H9 (cell line): ENCODE results near the gene HYAL4. TPM values are rescaled to one million over a fixed set of nuclear protein-coding genes. Genes with fewer than 3 reads are reported as not detected.

Experiments used
- DNase-seq: peaks from one replicate; pipeline ENCODE4 v3.0.0-alpha.2; 2017
- H2AFZ ChIP-seq: one replicate; pipeline ENCODE4 v1.6.1; 2013; ENCODE audit warnings: mild to moderate bottlenecking, low read length, control low read depth, moderate library complexity
- H2AK5ac ChIP-seq: 2 replicates; pipeline ENCODE4 v1.6.1; 2013; ENCODE audit warnings: low read length, control low read depth, mixed read lengths; ENCODE audit not compliant: insufficient read length
- H2BK120ac ChIP-seq: one replicate; pipeline ENCODE4 v1.6.1; 2013; ENCODE audit warnings: low read depth, mild to moderate bottlenecking, low read length, control low read depth, inconsistent platforms; ENCODE audit not compliant: poor library complexity, severe bottlenecking
- H2BK12ac ChIP-seq: 2 replicates; pipeline ENCODE4 v1.6.1; 2013; ENCODE audit warnings: low read length, control low read depth, mixed read lengths, low read depth; ENCODE audit not compliant: insufficient read length
- H2BK15ac ChIP-seq: 2 replicates; pipeline ENCODE4 v1.6.1; 2013; ENCODE audit warnings: low read depth, low read length, control low read depth
- H2BK20ac ChIP-seq: one replicate; pipeline ENCODE4 v1.6.1; 2013; ENCODE audit warnings: low read depth, mild to moderate bottlenecking, low read length, control low read depth, inconsistent platforms; ENCODE audit not compliant: poor library complexity, severe bottlenecking
- H2BK5ac ChIP-seq: 2 replicates; pipeline ENCODE4 v1.6.1; 2013; ENCODE audit warnings: low read length, control low read depth, mixed read lengths; ENCODE audit not compliant: insufficient read length
- H3K14ac ChIP-seq: 2 replicates; pipeline ENCODE4 v1.6.1; 2013; ENCODE audit warnings: low read length, control low read depth; ENCODE audit not compliant: insufficient read depth
- H3K18ac ChIP-seq: 2 replicates; pipeline ENCODE4 v1.6.1; 2013; ENCODE audit warnings: low read depth, mild to moderate bottlenecking, mixed read lengths, low read length, control low read depth; ENCODE audit not compliant: insufficient read length
- H3K23ac ChIP-seq: 2 replicates; pipeline ENCODE4 v1.6.1; 2013; ENCODE audit warnings: low read length, control low read depth, mixed read lengths, low read depth; ENCODE audit not compliant: insufficient read length
- H3K23me2 ChIP-seq: 2 replicates; pipeline ENCODE4 v1.6.1; 2013; ENCODE audit warnings: low read depth, mild to moderate bottlenecking, mixed read lengths, low read length, control low read depth; ENCODE audit not compliant: insufficient read length, poor library complexity, severe bottlenecking
- H3K27ac ChIP-seq: 2 replicates; pipeline ENCODE4 v1.5.1; 2013; ENCODE audit warnings: low read length, control low read depth, mixed read lengths, low read depth; ENCODE audit not compliant: insufficient read length
- H3K27me3 ChIP-seq: 2 replicates; pipeline ENCODE4 v1.6.1; 2013; ENCODE audit warnings: low read length, control low read depth, inconsistent platforms; ENCODE audit not compliant: insufficient read depth
- H3K4ac ChIP-seq: 2 replicates; pipeline ENCODE4 v1.6.1; 2013; ENCODE audit warnings: low read depth, mild to moderate bottlenecking, control low read depth, inconsistent platforms, low read length, moderate library complexity
- H3K4me1 ChIP-seq: 2 replicates; pipeline ENCODE4 v1.6.1; 2013; ENCODE audit warnings: low read length, control low read depth, inconsistent platforms; ENCODE audit not compliant: insufficient read depth
- H3K4me2 ChIP-seq: 2 replicates; pipeline ENCODE4 v1.6.1; 2013; ENCODE audit warnings: low read length, control low read depth, mixed read lengths; ENCODE audit not compliant: insufficient read length, insufficient read depth
- H3K56ac ChIP-seq: 2 replicates; pipeline ENCODE4 v1.6.1; 2013; ENCODE audit warnings: low read depth, mild to moderate bottlenecking, mixed read lengths, low read length, control low read depth; ENCODE audit not compliant: insufficient read length
- H3K79me1 ChIP-seq: 2 replicates; pipeline ENCODE4 v1.6.1; 2013; ENCODE audit warnings: low read depth, mild to moderate bottlenecking, moderate library complexity, low read length, control low read depth, inconsistent platforms; ENCODE audit not compliant: insufficient read depth, poor library complexity, severe bottlenecking
- H3K79me2 ChIP-seq: 2 replicates; pipeline ENCODE4 v1.6.1; 2013; ENCODE audit warnings: low read length, control low read depth, inconsistent platforms; ENCODE audit not compliant: insufficient read depth
- H3K9ac ChIP-seq: 2 replicates; pipeline ENCODE4 v1.6.1; 2013; ENCODE audit warnings: low read length, control low read depth, mixed read lengths; ENCODE audit not compliant: insufficient read length; ENCODE audit errors: extremely low read depth
- H3K9me3 ChIP-seq: one replicate; pipeline ENCODE4 v1.6.1; 2013; ENCODE audit warnings: low read depth, low read length, inconsistent platforms; ENCODE audit not compliant: control insufficient read depth
- H3T11ph ChIP-seq: one replicate; pipeline ENCODE4 v1.6.1; 2013; ENCODE audit warnings: mild to moderate bottlenecking, low read length, control low read depth, inconsistent platforms
- H4K20me1 ChIP-seq: one replicate; pipeline ENCODE4 v1.6.1; 2013; ENCODE audit not compliant: control insufficient read depth, insufficient read length, insufficient read depth
- H4K5ac ChIP-seq: 2 replicates; pipeline ENCODE4 v1.6.1; 2013; ENCODE audit warnings: low read depth, mild to moderate bottlenecking, mixed read lengths, low read length, control low read depth; ENCODE audit not compliant: insufficient read length
- H4K8ac ChIP-seq: replicated peaks from 2 replicates; pipeline ENCODE4 v1.6.1; 2013; ENCODE audit warnings: low read length, control low read depth, mixed read lengths, low read depth; ENCODE audit not compliant: insufficient read length
- H4K91ac ChIP-seq: 2 replicates; pipeline ENCODE4 v1.6.1; 2013; ENCODE audit warnings: low read depth, mild to moderate bottlenecking, moderate library complexity, mixed read lengths, low read length, control low read depth; ENCODE audit not compliant: insufficient read length
- H3K27ac Mint-ChIP-seq, 3 experiments: 2 replicates in 2 of 3; 3 replicates in 1 of 3; pipeline ENCODE4 v1.8.0; 2020 to 2021; ENCODE audit warnings: mixed read lengths in 3 of 3, mild to moderate bottlenecking in 1 of 3, moderate library complexity in 1 of 3
- H3K27me3 Mint-ChIP-seq: 2 replicates; pipeline ENCODE4 v1.8.0; 2021; ENCODE audit warnings: low read depth, mild to moderate bottlenecking, moderate library complexity, mixed read lengths
- H3K36me3 Mint-ChIP-seq, 3 experiments: 2 replicates in 2 of 3; 3 replicates in 1 of 3; pipeline ENCODE4 v1.8.0; 2020 to 2021; ENCODE audit warnings: low read depth in 3 of 3, mixed read lengths in 3 of 3; ENCODE audit not compliant: insufficient read depth in 1 of 3
- H3K4me1 Mint-ChIP-seq, 2 experiments: 2 replicates each; pipeline ENCODE4 v1.8.0; 2020; ENCODE audit warnings: mixed read lengths in 2 of 2
- H3K4me3 Mint-ChIP-seq, 2 experiments: 2 replicates in 1 of 2; 3 replicates in 1 of 2; pipeline ENCODE4 v1.8.0; 2020 to 2021; ENCODE audit warnings: mild to moderate bottlenecking in 2 of 2, mixed read lengths in 2 of 2, moderate library complexity in 1 of 2
- H3K9me3 Mint-ChIP-seq, 2 experiments: 2 replicates in 1 of 2; 3 replicates in 1 of 2; pipeline ENCODE4 v1.8.0; 2020; ENCODE audit warnings: mild to moderate bottlenecking in 2 of 2, mixed read lengths in 2 of 2, moderate library complexity in 1 of 2
- CTCF ChIP-seq: fragments of 200-600 bp; sonication (generic); conservative IDR thresholded peaks from 3 replicates; pipeline ENCODE4 v1.8.0; 2021; ENCODE audit warnings: antibody characterized with exemption, mild to moderate bottlenecking
- WGBS: extraction: QIAGEN DNeasy Blood & Tissue Kit; methylation state at CpG from one replicate; pipeline ENCODE4 v1.1.7; 2013; ENCODE audit warnings: missing lambda C conversion rate, low lambda C conversion rate, mixed read lengths; ENCODE audit not compliant: insufficient read length; ENCODE audit errors: extremely low coverage; 5-methylcytosine and 5-hydroxymethylcytosine counted together
- total RNA-seq: library from RNA; stranded (reverse); gene quantifications from 2 replicates; pipeline ENCODE4 v1.2.1, GENCODE V29; 2021

HYAL4 gene
- total RNA-seq, 1 experiment from 2014 or later = not detected

- Histone ChIP-seq H3K27ac (no peak overlapping the region), H2BK120ac (no peak overlapping the region), H2BK5ac (no peak overlapping the region), H4K8ac (no peak overlapping the region), H4K5ac (no peak overlapping the region), H3K18ac (no peak overlapping the region), H3K23me2 (no peaks in the 10 kb centered on the region), H3K23ac (no peak overlapping the region), H2AK5ac (no peak overlapping the region), H2AFZ (no peak overlapping the region), H3K4ac (no peak overlapping the region), H4K91ac (no peak overlapping the region), H3K27me3 (no peaks in the 10 kb centered on the region), H3T11ph (no peak overlapping the region), H3K79me2 (no peaks in the 10 kb centered on the region), H3K9ac (no peak overlapping the region), H2BK12ac (no peak overlapping the region), H3K56ac (no peak overlapping the region), H3K79me1 (no peaks in the 10 kb centered on the region), H2BK20ac (no peak overlapping the region), H4K20me1 (no peaks in the 10 kb centered on the region), H3K4me2 (no peak overlapping the region), H3K14ac (no peak overlapping the region), H3K9me3 (no peaks in the 10 kb centered on the region), H3K4me1 (no peaks in the 10 kb centered on the region), H2BK15ac (no peak overlapping the region)
- TF ChIP-seq CTCF = no peak
- no peak overlapping the region for H3K27ac Mint-ChIP-seq
- H3K4me1 Mint-ChIP-seq = peaks cover 7 to 10% of the 10 kb centered on the region in 2 experiments
- WGBS = no CpG with 5 or more reads among the region's 8 CpGs
- no peaks in the 10 kb centered on the region for H3K27me3 Mint-ChIP-seq
- H3K4me3 Mint-ChIP-seq = no peak overlapping the region
- peaks cover 0 to 8% (median 3%) of the 10 kb centered on the region in 3 experiments; a peak in 3 of 7 replicates for H3K36me3 Mint-ChIP-seq
- peaks cover under 1 to 2% of the 10 kb centered on the region in 2 experiments; a peak in 2 of 5 replicates for H3K9me3 Mint-ChIP-seq
- DNase-seq = no peak
Measured at GRCh38 chr7:123918309-123918708, 73.3 kb downstream of the HYAL4 start.
